AG10803 (cell line): ENCODE results near the gene ZNF385C.

Experiments used
- DNase-seq: peaks from one replicate; pipeline ENCODE4 v3.0.0; 2010; ENCODE audit warnings: low read depth
- H3K4me3 ChIP-seq: 2 replicates; pipeline ENCODE4 v1.5.1; 2011; ENCODE audit warnings: mild to moderate bottlenecking, low read length, control low read depth
- CTCF ChIP-seq: conservative IDR thresholded peaks from 2 replicates; pipeline ENCODE4 v1.5.1; 2011; ENCODE audit warnings: mild to moderate bottlenecking, low read length, control low read depth, inconsistent platforms

The ZNF385C gene

GRCh38 chr17:41976142-41976768, 122.0 kb downstream of the ZNF385C start:
- DNase-seq = peak; percentile 47
- no peak overlapping the region for H3K4me3 ChIP-seq
- no peak for TF ChIP-seq CTCF
